Measurements from ENCODE around the gene RBCK1. TPM values are rescaled to one million over a fixed set of nuclear protein-coding genes. Genes with fewer than 3 reads are reported as not detected.

RBCK1 gene
- total and polyA plus RNA-seq, 9 of the 15 experiments (the other 6 are each of a cell fraction or from before 2014, with no cell fraction given), result 5.9 to 59.3 (median 26.5) TPM

DNA sequence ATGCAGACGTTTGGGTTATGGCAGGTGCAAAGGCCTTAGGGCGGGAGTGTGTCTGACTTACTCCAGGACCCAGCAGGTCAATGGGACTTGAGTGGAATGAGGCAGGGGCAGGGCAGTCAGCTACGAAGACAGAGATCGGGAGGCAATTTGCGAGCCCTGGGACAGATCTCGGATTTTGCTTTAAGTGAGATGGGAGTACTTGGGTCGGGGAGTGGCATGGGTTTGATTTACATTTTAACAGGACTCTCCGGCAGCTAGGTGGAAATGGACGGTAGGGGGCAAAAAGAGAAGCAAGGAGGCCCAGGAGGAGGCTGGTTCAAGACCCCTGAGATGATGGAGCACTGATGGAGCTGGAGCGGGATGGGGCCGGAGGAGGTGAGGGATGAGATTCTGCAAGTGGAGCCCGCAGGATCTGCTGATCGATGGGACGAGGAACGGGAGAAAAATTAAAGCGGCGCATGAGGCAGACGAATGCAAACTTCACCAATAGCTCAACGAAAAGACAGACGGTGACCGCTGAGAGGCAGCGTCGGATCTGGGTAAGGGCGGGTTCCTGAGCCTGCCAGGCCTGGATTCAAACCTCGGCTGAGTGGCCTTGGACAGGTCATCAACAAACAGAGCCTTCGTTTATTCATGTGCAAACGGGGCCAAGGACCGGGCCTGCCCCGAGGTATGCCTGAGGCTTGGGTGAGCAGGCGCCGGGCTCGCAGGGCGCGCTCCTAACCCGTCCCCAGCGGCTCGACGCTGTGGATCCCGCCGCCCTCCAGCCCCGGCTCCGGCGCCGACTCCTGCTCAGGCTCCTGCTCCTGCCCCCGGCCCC, 756 bp upstream of the RBCK1 start (continued):
- TF ChIP-seq, protein P1, sequence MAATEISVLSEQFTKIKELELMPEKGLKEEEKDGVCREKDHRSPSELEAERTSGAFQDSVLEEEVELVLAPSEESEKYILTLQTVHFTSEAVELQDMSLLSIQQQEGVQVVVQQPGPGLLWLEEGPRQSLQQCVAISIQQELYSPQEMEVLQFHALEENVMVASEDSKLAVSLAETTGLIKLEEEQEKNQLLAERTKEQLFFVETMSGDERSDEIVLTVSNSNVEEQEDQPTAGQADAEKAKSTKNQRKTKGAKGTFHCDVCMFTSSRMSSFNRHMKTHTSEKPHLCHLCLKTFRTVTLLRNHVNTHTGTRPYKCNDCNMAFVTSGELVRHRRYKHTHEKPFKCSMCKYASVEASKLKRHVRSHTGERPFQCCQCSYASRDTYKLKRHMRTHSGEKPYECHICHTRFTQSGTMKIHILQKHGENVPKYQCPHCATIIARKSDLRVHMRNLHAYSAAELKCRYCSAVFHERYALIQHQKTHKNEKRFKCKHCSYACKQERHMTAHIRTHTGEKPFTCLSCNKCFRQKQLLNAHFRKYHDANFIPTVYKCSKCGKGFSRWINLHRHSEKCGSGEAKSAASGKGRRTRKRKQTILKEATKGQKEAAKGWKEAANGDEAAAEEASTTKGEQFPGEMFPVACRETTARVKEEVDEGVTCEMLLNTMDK (IDR thresholded peaks at IDR 0.05; ENCODE audit: borderline replicate concordance, insufficient read depth, low read depth, low read length, poor library complexity, severe bottlenecking), result no peak
- TF ChIP-seq TFAM (CRISPR knock-in tag; conservative IDR thresholded peaks at IDR 0.05) (no peak), ZNF764 (CRISPR knock-in tag; IDR thresholded peaks at IDR 0.05; ENCODE audit: low read depth) (no peak), ZNF75A (CRISPR knock-in tag; IDR thresholded peaks at IDR 0.05) (no peak), RBBP5 (IDR thresholded peaks at IDR 0.05; ENCODE audit: borderline replicate concordance, insufficient read depth, low read length, poor library complexity, severe bottlenecking) (no peak), CCNT2 (IDR thresholded peaks at IDR 0.05; ENCODE audit: borderline replicate concordance, extremely low read depth, insufficient read length, low read depth, low read length) (peak; percentile 7), PPARD (CRISPR knock-in tag; IDR thresholded peaks at IDR 0.05) (no peak), NFIX (CRISPR knock-in tag; IDR thresholded peaks at IDR 0.05; ENCODE audit: low read depth) (no peak), PTRF (tag; IDR thresholded peaks at IDR 0.05) (no peak), MAFK (IDR thresholded peaks at IDR 0.05; ENCODE audit: low read length) (no peak), ZNF124 (CRISPR knock-in tag; IDR thresholded peaks at IDR 0.05) (no peak)
- TF ChIP-seq, protein P2, sequence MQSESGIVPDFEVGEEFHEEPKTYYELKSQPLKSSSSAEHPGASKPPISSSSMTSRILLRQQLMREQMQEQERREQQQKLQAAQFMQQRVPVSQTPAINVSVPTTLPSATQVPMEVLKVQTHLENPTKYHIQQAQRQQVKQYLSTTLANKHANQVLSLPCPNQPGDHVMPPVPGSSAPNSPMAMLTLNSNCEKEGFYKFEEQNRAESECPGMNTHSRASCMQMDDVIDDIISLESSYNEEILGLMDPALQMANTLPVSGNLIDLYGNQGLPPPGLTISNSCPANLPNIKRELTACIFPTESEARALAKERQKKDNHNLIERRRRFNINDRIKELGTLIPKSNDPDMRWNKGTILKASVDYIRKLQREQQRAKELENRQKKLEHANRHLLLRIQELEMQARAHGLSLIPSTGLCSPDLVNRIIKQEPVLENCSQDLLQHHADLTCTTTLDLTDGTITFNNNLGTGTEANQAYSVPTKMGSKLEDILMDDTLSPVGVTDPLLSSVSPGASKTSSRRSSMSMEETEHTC (IDR thresholded peaks at IDR 0.05), result no peak
- TF ChIP-seq, protein P3, sequence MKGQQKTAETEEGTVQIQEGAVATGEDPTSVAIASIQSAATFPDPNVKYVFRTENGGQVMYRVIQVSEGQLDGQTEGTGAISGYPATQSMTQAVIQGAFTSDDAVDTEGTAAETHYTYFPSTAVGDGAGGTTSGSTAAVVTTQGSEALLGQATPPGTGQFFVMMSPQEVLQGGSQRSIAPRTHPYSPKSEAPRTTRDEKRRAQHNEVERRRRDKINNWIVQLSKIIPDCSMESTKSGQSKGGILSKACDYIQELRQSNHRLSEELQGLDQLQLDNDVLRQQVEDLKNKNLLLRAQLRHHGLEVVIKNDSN (CRISPR knock-in tag; IDR thresholded peaks at IDR 0.05), result no peak
- TF ChIP-seq, protein P4, sequence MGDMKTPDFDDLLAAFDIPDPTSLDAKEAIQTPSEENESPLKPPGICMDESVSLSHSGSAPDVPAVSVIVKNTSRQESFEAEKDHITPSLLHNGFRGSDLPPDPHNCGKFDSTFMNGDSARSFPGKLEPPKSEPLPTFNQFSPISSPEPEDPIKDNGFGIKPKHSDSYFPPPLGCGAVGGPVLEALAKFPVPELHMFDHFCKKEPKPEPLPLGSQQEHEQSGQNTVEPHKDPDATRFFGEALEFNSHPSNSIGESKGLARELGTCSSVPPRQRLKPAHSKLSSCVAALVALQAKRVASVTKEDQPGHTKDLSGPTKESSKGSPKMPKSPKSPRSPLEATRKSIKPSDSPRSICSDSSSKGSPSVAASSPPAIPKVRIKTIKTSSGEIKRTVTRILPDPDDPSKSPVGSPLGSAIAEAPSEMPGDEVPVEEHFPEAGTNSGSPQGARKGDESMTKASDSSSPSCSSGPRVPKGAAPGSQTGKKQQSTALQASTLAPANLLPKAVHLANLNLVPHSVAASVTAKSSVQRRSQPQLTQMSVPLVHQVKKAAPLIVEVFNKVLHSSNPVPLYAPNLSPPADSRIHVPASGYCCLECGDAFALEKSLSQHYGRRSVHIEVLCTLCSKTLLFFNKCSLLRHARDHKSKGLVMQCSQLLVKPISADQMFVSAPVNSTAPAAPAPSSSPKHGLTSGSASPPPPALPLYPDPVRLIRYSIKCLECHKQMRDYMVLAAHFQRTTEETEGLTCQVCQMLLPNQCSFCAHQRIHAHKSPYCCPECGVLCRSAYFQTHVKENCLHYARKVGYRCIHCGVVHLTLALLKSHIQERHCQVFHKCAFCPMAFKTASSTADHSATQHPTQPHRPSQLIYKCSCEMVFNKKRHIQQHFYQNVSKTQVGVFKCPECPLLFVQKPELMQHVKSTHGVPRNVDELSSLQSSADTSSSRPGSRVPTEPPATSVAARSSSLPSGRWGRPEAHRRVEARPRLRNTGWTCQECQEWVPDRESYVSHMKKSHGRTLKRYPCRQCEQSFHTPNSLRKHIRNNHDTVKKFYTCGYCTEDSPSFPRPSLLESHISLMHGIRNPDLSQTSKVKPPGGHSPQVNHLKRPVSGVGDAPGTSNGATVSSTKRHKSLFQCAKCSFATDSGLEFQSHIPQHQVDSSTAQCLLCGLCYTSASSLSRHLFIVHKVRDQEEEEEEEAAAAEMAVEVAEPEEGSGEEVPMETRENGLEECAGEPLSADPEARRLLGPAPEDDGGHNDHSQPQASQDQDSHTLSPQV (IDR thresholded peaks at IDR 0.05), result no peak
